ENCODE data around the gene FRMD4B.

DNA sequence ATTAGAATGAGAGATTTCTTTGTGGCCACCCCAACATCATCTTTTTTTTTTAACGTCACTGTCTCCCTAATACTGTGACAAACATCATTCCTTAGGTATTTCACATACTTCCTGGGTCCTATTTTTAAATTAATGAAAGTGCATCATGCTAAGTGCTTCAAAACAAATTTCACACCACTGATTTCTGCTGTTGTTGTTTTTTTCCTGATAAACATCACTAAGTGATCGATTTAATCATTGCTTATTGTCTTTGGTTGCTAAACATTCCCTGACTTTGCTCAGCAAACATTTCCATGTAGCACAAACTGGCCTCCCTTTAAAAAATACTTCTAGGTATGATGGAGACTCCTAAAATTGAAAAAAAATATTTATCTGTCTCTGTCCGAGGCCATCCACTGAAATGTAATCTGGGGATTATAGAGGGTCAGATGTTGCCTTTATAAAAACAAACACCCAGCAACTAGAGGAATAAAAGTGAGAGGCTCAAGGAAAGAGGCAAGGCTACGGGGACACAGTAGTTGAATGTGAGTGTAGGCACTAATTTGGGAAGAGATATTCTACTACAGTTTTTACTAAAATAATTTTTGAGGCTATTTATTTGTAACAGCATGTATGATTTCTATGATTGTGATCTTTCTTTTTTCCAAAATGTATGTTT, 243.0 kb downstream of the FRMD4B start:
- TF ChIP-seq POLR2AphosphoS5 (IDR thresholded peaks at IDR 0.05; ENCODE audit: insufficient read depth in 1 of 2, low read depth in 1 of 2) (no peak), POLR2A (IDR thresholded peaks at IDR 0.05) (no peak)
- TF ChIP-seq, protein P1, sequence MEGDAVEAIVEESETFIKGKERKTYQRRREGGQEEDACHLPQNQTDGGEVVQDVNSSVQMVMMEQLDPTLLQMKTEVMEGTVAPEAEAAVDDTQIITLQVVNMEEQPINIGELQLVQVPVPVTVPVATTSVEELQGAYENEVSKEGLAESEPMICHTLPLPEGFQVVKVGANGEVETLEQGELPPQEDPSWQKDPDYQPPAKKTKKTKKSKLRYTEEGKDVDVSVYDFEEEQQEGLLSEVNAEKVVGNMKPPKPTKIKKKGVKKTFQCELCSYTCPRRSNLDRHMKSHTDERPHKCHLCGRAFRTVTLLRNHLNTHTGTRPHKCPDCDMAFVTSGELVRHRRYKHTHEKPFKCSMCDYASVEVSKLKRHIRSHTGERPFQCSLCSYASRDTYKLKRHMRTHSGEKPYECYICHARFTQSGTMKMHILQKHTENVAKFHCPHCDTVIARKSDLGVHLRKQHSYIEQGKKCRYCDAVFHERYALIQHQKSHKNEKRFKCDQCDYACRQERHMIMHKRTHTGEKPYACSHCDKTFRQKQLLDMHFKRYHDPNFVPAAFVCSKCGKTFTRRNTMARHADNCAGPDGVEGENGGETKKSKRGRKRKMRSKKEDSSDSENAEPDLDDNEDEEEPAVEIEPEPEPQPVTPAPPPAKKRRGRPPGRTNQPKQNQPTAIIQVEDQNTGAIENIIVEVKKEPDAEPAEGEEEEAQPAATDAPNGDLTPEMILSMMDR (IDR thresholded peaks at IDR 0.05): no peak

Measured in vagina (tissue), 2 donors.